Measurements from ENCODE around the gene PGF.
"Not testable (repeated sequence)": the region's sequence is repeated elsewhere in the genome, so short reads cannot be mapped to it uniquely, and the experiment has no call there.

The PGF gene

GRCh38 chr14:74934041-74934440, 21.4 kb downstream of the PGF start:
- Histone ChIP-seq H3K9ac (ENCODE audit: low read depth, low read length, poor library complexity) (no peak overlapping the region), H3K23ac (ENCODE audit: low read depth, low read length, poor library complexity) (no peak overlapping the region), H3K36me3 (replicated peaks in 1 of 2; ENCODE audit: control insufficient read depth in 2 of 2, insufficient read depth in 2 of 2, low read length in 2 of 2) (no peaks in the 10 kb centered on the region), H2BK12ac (ENCODE audit: low read length) (no peak overlapping the region), H3K14ac (ENCODE audit: low read length) (no peak overlapping the region), H3K4ac (ENCODE audit: low read length) (no peak overlapping the region), H3K27me3 (ENCODE audit: control insufficient read depth in 3 of 3, insufficient read depth in 3 of 3, low read depth in 1 of 3, low read length in 3 of 3) (peaks cover 0 to 31% (median 0%) of the 10 kb centered on the region in 3 experiments), H3K9me3 (replicated peaks in 1 of 2; ENCODE audit: control insufficient read depth in 2 of 2, insufficient read depth in 1 of 2, low read depth in 1 of 2, low read length in 2 of 2) (peaks cover 0 to 1% of the 10 kb centered on the region in 2 donors), H3K79me1 (ENCODE audit: low read depth, low read length) (no peaks in the 10 kb centered on the region), H2AK5ac (ENCODE audit: low read depth, low read length) (no peak overlapping the region), H4K91ac (ENCODE audit: low read depth, low read length, poor library complexity) (no peak overlapping the region), H3K4me3 (ENCODE audit: low read length in 2 of 2) (no peak overlapping the region), H3K4me1 (ENCODE audit: control insufficient read depth in 2 of 2, insufficient read depth in 1 of 2, low read depth in 1 of 2, low read length in 2 of 2) (peaks cover 4 to 8% of the 10 kb centered on the region in 2 donors), H2BK5ac (ENCODE audit: low read length) (no peak overlapping the region), H2AFZ (ENCODE audit: low read length) (peak overlapping the region; percentile 79), H3K27ac (replicated peaks; ENCODE audit: low read length) (no peak overlapping the region), H2BK120ac (ENCODE audit: low read depth, low read length) (no peak overlapping the region), H4K8ac (ENCODE audit: low read depth, low read length) (no peak overlapping the region), H3K4me2 (ENCODE audit: insufficient read depth, low read length, poor library complexity, severe bottlenecking) (no peak overlapping the region), H3K18ac (ENCODE audit: low read length) (no peak overlapping the region), H2BK15ac (ENCODE audit: low read length) (no peak overlapping the region)
- DNase-seq (ENCODE audit: low spot score) = no peak
- WGBS, 2 donors (ENCODE audit: extremely low coverage in 2 of 2, insufficient read length in 2 of 2, insufficient replicate concordance in 1 of 2) = no CpG with 5 or more reads among the region's 4 CpGs

GRCh38 chr14:74932936-74933335, 22.5 kb downstream of the PGF start:
- not testable (repeated sequence) for H3K4me2 ChIP-seq (ENCODE audit: insufficient read depth, low read length, poor library complexity, severe bottlenecking)

GRCh38 chr14:74932401-74932901, 22.9 kb downstream of the PGF start:
- Histone ChIP-seq H3K4me2 (ENCODE audit: insufficient read depth, low read length, poor library complexity, severe bottlenecking) (no peak overlapping the region), H2BK12ac (ENCODE audit: low read length) (no peak overlapping the region), H3K27me3 (ENCODE audit: control insufficient read depth in 3 of 3, insufficient read depth in 3 of 3, low read depth in 1 of 3, low read length in 3 of 3) (peaks cover 0 to 25% (median 0%) of the 10 kb centered on the region in 3 experiments), H2BK15ac (ENCODE audit: low read length) (no peak overlapping the region), H3K36me3 (replicated peaks in 1 of 2; ENCODE audit: control insufficient read depth in 2 of 2, insufficient read depth in 2 of 2, low read length in 2 of 2) (no peaks in the 10 kb centered on the region), H3K79me1 (ENCODE audit: low read depth, low read length) (no peaks in the 10 kb centered on the region), H3K4me3 (ENCODE audit: low read length in 2 of 2) (no peak overlapping the region), H3K9ac (ENCODE audit: low read depth, low read length, poor library complexity) (peak overlapping the region; percentile 10), H2BK120ac (ENCODE audit: low read depth, low read length) (no peak overlapping the region), H2AK5ac (ENCODE audit: low read depth, low read length) (no peak overlapping the region), H4K8ac (ENCODE audit: low read depth, low read length) (no peak overlapping the region), H4K91ac (ENCODE audit: low read depth, low read length, poor library complexity) (no peak overlapping the region), H2BK5ac (ENCODE audit: low read length) (no peak overlapping the region), H3K14ac (ENCODE audit: low read length) (no peak overlapping the region), H3K4me1 (ENCODE audit: control insufficient read depth in 2 of 2, insufficient read depth in 1 of 2, low read depth in 1 of 2, low read length in 2 of 2) (peaks cover 4 to 8% of the 10 kb centered on the region in 2 donors), H2AFZ (ENCODE audit: low read length) (peak overlapping the region; percentile 49), H3K23ac (ENCODE audit: low read depth, low read length, poor library complexity) (no peak overlapping the region), H3K4ac (ENCODE audit: low read length) (no peak overlapping the region), H3K27ac (replicated peaks; ENCODE audit: low read length) (no peak overlapping the region), H3K9me3 (replicated peaks in 1 of 2; ENCODE audit: control insufficient read depth in 2 of 2, insufficient read depth in 1 of 2, low read depth in 1 of 2, low read length in 2 of 2) (peaks cover 0 to 1% of the 10 kb centered on the region in 2 donors), H3K18ac (ENCODE audit: low read length) (no peak overlapping the region)
- DNase-seq (ENCODE audit: low spot score) = no peak
- no CpG with 5 or more reads among the region's 6 CpGs for WGBS, 2 donors (ENCODE audit: extremely low coverage in 2 of 2, insufficient read length in 2 of 2, insufficient replicate concordance in 1 of 2)

More at GRCh38 chr14:74932936-74933335, 22.5 kb downstream of the PGF start:
- H2BK15ac ChIP-seq (ENCODE audit: low read length); DNase-seq (ENCODE audit: low spot score); H3K79me1 ChIP-seq (ENCODE audit: low read depth, low read length); H2AK5ac ChIP-seq (ENCODE audit: low read depth, low read length); H3K36me3 ChIP-seq (replicated peaks in 1 of 2; ENCODE audit: control insufficient read depth in 2 of 2, insufficient read depth in 2 of 2, low read length in 2 of 2); H3K14ac ChIP-seq (ENCODE audit: low read length); H4K8ac ChIP-seq (ENCODE audit: low read depth, low read length); H4K91ac ChIP-seq (ENCODE audit: low read depth, low read length, poor library complexity); H3K4ac ChIP-seq (ENCODE audit: low read length); H3K23ac ChIP-seq (ENCODE audit: low read depth, low read length, poor library complexity); H2BK12ac ChIP-seq (ENCODE audit: low read length); H3K18ac ChIP-seq (ENCODE audit: low read length); H3K27ac ChIP-seq (replicated peaks; ENCODE audit: low read length); H2BK5ac ChIP-seq (ENCODE audit: low read length); H3K4me1 ChIP-seq (ENCODE audit: control insufficient read depth in 2 of 2, insufficient read depth in 1 of 2, low read depth in 1 of 2, low read length in 2 of 2); H3K9me3 ChIP-seq (replicated peaks in 1 of 2; ENCODE audit: control insufficient read depth in 2 of 2, insufficient read depth in 1 of 2, low read depth in 1 of 2, low read length in 2 of 2); H2BK120ac ChIP-seq (ENCODE audit: low read depth, low read length); H3K9ac ChIP-seq (ENCODE audit: low read depth, low read length, poor library complexity); H2AFZ ChIP-seq (ENCODE audit: low read length); H3K4me3 ChIP-seq (ENCODE audit: low read length in 2 of 2): not testable (repeated sequence)
- WGBS, 2 donors (ENCODE audit: extremely low coverage in 2 of 2, insufficient read length in 2 of 2, insufficient replicate concordance in 1 of 2) = no CpG with 5 or more reads among the region's 4 CpGs
- H3K27me3 ChIP-seq (ENCODE audit: control insufficient read depth in 3 of 3, insufficient read depth in 3 of 3, low read depth in 1 of 3, low read length in 3 of 3) = peaks cover 0 to 23% (median 0%) of the 10 kb centered on the region in 3 experiments

GRCh38 chr14:74931744-74932143, 23.7 kb downstream of the PGF start:
- H2BK5ac ChIP-seq (ENCODE audit: low read length); H2BK15ac ChIP-seq (ENCODE audit: low read length); H3K79me1 ChIP-seq (ENCODE audit: low read depth, low read length); H3K9ac ChIP-seq (ENCODE audit: low read depth, low read length, poor library complexity); H4K8ac ChIP-seq (ENCODE audit: low read depth, low read length); H2BK120ac ChIP-seq (ENCODE audit: low read depth, low read length); H3K4me2 ChIP-seq (ENCODE audit: insufficient read depth, low read length, poor library complexity, severe bottlenecking); H3K14ac ChIP-seq (ENCODE audit: low read length); DNase-seq (ENCODE audit: low spot score); H3K9me3 ChIP-seq (replicated peaks in 1 of 2; ENCODE audit: control insufficient read depth in 2 of 2, insufficient read depth in 1 of 2, low read depth in 1 of 2, low read length in 2 of 2); H3K4me1 ChIP-seq (ENCODE audit: control insufficient read depth in 2 of 2, insufficient read depth in 1 of 2, low read depth in 1 of 2, low read length in 2 of 2); H4K91ac ChIP-seq (ENCODE audit: low read depth, low read length, poor library complexity); H3K23ac ChIP-seq (ENCODE audit: low read depth, low read length, poor library complexity); H3K4me3 ChIP-seq (ENCODE audit: low read length in 2 of 2); H3K36me3 ChIP-seq (replicated peaks in 1 of 2; ENCODE audit: control insufficient read depth in 2 of 2, insufficient read depth in 2 of 2, low read length in 2 of 2); H2AFZ ChIP-seq (ENCODE audit: low read length); H2AK5ac ChIP-seq (ENCODE audit: low read depth, low read length); H3K27ac ChIP-seq (replicated peaks; ENCODE audit: low read length); H3K4ac ChIP-seq (ENCODE audit: low read length); H2BK12ac ChIP-seq (ENCODE audit: low read length); H3K18ac ChIP-seq (ENCODE audit: low read length): not testable (repeated sequence)
- WGBS, 2 donors (ENCODE audit: extremely low coverage in 2 of 2, insufficient read length in 2 of 2, insufficient replicate concordance in 1 of 2) = no CpG with 5 or more reads among the region's 9 CpGs
- peaks cover 0 to 28% (median 0%) of the 10 kb centered on the region in 3 experiments for H3K27me3 ChIP-seq (ENCODE audit: control insufficient read depth in 3 of 3, insufficient read depth in 3 of 3, low read depth in 1 of 3, low read length in 3 of 3)
